ENCODE results near the gene GPR141. TPM values are rescaled to one million over a fixed set of nuclear protein-coding genes. Genes with fewer than 3 reads are reported as not detected.
A peak's percentile ranks its signal among the peaks of the same experiment; 100 is the strongest.

The GPR141 gene, protein sequence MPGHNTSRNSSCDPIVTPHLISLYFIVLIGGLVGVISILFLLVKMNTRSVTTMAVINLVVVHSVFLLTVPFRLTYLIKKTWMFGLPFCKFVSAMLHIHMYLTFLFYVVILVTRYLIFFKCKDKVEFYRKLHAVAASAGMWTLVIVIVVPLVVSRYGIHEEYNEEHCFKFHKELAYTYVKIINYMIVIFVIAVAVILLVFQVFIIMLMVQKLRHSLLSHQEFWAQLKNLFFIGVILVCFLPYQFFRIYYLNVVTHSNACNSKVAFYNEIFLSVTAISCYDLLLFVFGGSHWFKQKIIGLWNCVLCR
- 2.4 TPM for total RNA-seq (ENCODE audit: insufficient read depth, low replicate concordance)

DNA sequence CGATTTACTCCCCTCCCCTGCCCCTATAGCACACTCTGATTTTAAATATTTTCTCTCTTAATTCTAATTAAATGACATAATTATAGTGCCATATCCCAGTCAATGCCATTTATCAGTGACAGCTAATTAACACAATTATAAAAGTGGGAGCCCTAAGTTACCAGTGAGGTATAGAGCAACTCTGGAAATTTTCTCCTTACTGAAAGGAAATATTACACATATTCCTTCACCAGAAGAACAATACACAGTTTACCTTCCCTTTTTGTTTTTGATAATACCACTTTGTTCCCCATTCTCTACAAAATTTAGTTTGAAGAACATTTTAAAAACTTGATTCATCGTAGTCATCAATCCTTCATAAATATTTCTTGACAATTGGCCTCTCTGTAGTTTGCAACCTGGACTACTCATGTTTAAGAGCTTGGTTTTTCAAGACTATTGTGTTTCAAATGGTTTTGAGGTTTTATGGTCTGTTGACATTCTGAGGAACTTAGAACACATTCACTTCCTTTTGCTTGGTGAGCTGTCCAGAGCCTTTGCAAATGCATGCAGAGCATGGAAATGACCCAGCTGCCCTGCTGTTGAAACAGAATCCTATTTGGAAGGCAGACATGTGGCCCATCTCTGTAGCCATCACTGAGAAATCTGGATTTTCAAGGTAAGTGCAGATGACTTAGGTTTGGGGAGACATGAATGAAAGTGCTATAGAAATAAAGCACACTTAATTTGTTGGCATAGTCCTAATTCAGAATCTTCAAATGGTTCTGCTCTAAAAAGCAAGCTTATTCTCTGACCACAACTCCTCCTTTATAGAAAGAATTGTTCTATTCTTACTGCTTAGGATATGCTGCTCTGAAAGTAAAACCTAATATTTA is at the start of gene GPR141:
Gene GPR141, plus strand, starts transcription at position 521 of the 875 bp plus-strand sequence. CDS start 56,628 bp downstream, outside the sequence.
- DNase-seq (ENCODE audit: low spot score) = peak; percentile 48

DNA sequence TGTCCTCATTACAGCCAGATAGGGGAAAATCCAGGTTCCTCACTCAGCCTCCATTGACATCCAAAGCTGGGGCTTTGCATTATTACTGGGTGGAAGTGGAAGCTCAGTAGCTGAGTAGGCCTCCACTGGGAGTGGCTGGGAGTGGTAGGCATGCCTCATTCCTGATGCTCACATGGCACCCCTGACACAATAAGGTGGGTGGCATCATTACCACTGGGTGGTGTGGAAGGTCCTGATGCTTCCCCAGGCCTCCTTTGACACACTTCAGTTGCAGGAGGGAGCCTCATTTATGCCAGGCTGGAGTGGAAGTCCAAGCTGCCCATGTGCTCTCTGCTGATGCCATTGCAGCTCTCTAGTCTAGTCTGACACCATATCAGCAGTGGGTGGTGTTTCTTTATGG is 48.2 kb upstream of the GPR141 start:
- no peak for DNase-seq (ENCODE audit: low spot score)

DNA sequence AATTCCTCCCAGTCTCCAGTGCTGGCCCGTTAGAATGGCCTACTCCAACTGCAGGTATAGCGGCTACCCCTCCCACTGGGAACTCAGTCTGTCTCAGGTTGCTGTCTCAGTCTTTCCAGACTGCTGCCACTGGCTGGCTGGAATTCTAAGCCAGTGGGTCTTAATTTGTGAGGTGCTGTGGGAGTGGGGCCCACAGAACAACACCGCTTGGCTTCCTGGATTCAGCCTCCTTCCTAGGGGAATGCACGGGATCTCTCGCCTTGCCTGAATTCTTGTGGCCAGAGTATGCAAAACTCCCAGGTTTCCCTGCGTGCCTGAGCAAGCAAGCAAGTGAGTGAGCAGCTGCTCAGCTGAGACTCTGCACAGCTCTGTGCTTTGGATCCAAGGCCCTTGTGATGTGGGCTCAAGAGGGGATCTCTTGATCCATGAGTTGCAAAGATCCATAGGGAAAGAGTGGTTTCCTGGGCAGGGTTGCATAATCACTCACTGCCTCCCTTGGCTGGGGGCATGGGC is 41.5 kb upstream of the GPR141 start:
- DNase-seq (ENCODE audit: low spot score) = no peak

DNA sequence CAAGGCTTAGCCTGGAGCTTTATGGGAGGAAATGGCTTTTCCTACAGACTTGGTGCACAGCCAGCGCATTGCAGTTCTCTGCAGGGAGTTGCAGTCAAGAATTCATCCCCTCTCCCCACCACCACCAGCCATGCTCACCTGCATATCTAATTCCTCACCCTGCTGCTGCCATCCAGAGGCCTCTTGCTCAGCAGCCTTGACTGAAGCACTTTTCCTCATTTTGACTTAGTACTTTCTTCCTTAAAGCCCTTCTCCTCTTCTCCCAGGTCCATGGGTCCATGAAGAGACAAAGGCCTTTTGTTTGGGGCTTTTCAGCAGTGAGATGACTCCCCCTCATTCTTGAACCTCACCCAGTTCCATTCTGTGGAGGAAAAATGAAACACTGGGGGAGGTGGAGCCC is 39.7 kb upstream of the GPR141 start:
- no peak for DNase-seq (ENCODE audit: low spot score)

DNA sequence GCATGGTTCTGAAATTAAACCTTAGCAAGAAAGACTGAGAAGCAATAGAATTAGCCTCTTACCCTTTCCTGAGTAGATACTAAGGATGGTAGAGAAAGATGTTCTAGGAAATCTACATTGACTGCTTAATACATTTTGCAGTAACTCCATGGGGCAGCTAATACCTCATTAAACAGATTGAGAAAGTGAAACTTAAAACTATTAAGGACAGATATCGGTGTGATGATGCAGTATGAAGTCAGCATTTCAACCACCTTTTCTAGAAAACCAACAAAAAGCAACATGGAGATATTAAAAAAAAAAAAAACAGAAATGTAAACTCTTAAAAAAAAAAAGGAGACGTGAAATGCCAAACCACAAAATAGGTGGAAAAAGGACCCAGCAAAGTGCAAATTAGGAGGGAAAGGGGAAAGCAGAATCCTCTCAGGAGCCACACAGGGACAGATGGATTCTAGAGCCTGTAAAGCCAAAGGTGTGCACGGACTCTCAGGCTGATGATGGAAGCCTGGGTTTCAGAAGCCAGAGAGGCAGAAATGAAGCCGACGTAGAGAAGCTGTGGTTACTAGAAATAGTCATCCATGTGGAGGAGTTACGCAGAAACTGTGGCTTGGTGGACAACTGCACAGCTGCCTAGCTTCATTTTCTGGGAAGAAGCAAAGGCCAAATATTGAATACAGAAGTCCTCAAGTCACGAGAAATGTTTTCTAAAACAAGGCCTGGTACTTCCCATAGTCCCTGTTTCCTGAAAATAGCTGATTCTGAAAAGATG is 38.1 kb upstream of the GPR141 start:
- no peak for DNase-seq (ENCODE audit: low spot score)

DNA sequence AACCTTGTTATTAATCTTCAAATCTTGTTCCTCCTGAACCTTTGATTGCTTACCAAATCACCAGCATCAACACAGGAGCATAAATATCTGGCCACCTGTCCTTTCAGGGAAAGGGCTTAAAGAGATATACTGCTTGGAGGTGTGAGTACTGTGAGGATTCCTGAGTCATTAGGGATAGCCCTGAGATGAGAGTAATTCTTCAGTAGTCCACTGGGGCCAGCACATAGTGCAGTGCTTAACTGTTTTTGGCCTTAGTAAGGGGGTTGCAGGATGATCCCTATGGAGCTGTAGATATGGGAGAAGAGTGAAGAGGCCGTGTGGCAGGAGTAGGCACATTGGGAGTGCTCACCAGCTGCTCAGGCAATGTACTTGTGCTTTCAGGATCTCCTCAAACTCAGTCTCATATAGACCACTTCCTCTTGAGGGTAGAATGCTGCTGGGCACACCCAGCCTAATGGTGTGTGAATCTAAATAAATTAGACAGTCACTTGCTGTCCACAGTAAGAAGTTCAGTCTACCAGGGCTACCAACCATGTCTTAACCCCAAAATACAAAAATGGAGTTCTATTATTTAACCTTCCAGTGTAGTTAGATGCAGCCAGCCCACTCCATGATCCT is 26.5 kb upstream of the GPR141 start:
- DNase-seq (ENCODE audit: low spot score) = no peak

DNA sequence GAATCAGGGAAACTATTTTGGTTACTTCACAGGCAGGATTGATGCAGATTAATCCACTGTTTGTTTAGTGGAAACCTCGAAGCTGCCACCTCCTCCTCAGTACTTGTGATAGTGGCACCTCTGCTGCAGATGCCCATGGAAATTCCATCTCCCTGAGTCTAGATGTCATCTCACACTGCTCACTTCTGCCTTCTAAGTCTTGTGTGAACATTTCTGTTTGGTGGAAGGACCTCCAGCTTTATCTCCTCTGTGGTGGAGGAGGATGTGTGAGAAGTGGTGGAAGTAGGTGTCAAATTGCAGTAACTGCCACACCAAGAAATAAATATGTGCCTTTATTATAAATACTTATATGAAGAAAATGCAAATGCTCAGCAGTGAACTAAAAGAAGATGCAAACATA is 25.8 kb upstream of the GPR141 start:
- DNase-seq (ENCODE audit: low spot score) = no peak

DNA sequence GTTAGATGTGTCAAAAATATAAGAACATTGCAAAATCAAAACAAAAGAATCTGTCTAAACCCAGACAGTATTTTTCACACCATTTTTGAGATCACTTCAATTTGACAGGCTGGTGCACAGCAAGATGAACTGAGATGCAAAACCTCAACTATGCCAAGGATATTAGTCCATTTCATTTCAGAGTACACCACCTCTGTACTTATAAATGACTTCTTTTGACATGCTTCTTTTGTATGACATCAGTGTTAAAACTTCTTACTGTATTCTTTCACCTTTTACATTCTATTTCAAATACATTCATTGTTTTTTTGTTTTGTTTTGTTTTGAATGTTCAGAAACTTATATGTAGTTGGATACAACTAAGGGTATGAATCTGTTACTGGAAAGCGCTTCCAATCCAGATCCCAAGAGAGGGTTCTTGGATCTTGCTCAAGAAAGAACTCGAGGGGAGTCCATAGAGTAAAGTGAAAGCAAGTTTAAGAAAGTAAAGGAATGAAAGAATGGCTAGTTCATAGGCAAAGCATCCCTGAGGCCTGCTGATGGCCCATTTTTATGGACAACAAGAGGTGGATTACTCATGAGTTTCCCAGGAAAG is 23.5 kb upstream of the GPR141 start:
- DNase-seq (ENCODE audit: low spot score) = no peak

DNA sequence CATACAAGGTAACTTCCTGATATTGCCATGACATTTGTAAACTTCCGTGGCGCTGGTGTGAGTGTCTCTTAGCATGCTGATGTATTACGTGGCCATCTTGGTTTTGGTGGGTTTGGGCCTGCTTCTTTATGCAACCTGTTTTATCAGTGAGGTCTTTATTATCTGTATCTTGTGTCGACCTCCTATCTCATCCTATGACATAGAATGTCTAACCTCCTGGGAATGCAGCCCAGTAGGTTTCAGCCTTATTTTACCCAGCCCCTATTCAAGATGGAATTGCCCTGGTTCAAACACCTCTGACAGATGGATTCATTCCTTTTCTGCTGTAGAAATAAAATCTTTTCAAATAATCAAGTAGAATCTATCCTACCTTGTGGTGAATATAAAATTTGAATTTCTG is 23.0 kb upstream of the GPR141 start:
- DNase-seq (ENCODE audit: low spot score) = no peak

DNA sequence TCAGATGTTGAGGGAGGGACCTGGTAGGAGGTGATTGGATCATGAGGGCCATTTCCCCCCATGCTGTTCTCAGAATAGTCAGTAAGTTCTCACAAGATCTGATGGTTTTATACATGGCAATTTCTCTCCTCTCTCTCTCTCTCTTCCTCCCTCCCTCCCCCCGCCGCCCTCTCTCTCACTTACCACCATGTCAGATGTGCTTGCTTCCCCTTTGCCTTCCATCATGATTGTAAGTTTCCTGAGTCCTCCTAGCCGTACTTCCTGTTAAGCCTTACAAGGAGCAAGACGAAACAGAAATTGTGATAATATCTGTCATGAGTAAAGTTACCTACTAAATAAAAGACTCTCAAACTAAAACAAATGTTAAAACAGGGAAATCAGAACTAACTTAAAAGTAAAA is 19.9 kb upstream of the GPR141 start:
- DNase-seq (ENCODE audit: low spot score) = no peak

DNA sequence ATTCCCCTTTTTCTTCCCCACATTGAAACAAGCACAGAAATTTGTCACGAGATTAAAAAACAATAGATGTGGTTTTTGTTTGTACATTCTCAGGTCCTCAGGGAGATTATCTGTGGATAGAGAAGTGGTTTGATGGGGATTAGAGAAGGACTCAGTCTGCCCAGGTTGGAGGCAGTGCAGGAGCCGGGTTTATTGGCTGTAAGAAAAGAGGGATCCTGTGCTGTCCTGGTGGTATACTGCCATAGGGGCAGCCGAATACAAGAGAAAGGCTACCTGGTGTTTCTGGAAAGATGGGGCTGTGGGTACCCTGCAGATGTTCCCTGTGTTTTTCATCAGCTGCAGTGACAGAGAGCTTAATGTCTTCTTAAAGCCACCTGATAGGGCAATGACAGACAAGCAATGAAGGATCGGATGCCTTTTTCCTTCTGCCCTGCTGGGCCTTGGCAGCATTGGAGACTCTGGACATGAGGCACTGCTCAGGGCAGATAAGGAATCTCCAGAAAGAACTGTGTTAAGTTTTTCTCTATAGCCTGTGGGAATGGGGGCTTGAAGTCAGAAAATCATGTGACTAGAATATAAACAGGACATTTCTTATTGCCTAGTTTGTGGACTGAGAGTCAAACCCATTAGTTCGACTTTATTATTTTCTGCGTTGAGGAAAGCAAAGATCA is 18.1 kb upstream of the GPR141 start:
- DNase-seq (ENCODE audit: low spot score) = no peak

DNA sequence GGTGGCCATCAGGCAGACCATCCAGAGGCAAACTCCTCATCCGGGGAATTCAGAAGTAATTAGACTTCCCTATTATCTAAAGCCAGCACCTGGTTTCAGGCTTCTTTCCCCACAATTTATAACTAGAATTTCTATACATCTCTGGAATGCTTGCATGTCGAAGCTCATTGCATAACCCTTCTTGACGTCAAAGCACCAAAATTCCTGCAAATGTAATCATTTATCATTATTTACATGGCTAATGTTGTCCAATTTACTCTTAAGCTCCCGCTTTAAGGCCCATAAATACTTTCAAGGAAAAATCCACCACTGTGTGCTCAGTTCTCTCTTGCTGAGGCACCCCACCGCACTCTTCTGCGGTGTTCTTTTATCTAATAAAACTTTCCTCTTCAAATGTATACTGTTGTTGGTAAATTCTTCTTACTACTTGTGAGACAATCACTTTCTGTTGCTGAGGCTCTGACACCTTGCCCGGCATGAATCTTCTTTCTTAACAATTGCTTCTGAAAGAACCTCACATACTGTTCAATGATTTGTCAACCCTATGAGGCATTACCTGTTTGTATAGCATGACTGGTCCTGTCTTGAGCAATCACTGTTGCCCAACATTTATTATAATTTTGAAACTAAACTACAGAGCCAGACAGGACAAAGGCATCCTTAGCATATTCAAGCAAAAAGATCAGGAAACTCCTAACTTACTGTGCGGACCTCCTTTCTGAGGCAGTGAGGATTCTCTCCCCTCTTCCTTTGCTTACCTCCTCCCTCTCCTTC is 17.4 kb upstream of the GPR141 start:
- DNase-seq (ENCODE audit: low spot score) = peak; percentile 56

DNA sequence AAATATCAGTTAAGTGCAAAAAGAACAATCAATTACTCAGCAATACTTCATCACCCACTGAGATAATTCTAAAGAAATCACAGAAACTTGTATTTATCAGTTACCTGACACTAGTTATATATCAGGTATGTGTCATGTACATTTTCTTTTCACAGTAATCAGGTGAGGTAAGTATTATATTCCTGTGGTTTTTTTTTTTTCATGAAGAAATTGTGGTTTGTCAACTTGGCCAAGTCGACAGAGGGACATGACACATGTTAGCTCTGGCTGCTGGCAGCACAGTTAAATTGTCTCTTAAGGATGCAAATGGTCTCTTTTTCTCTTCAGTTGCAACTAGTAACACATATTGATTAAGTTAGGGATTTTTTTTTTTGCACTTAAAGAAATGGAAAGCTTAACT is 13.7 kb upstream of the GPR141 start:
- no peak for DNase-seq (ENCODE audit: low spot score)

DNA sequence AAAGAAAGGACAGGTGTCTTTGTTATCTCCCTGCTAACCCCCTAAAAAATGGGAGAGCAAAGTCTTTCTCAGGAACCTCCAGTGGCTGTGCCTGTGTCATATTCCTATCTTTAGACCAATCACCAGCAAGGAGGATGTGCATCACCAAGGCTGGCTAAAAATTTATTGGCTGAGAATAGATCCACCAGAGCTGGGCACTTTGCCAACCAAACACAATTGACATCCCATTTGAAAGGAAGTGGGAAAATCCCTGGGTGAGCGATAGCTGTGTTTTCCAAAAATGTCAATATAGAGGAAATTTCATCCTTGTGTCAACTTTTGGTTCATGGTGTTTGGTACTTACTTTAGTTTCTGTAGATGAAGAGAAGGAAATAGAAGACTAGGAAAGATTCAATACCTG is 13.1 kb upstream of the GPR141 start:
- DNase-seq (ENCODE audit: low spot score) = no peak

DNA sequence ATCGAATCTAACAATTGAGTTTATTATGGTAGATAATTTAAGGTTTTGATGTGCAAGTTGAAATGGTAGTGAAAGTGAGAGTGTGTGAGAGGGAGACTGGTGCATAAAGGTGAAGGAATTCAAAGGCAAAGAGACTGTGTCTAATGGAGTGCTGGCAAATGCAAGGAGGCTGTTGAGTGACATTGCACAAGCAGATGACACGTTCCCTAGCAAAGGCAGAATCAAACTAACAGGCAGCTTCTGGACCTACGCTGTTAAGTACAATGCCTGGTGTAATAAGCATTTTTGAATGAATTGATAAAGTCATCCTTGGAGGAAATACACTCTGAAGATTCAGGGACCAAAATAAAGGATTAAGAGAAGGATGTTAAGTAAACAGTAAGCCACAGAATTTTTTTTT is 11.7 kb upstream of the GPR141 start:
- no peak for DNase-seq (ENCODE audit: low spot score)

DNA sequence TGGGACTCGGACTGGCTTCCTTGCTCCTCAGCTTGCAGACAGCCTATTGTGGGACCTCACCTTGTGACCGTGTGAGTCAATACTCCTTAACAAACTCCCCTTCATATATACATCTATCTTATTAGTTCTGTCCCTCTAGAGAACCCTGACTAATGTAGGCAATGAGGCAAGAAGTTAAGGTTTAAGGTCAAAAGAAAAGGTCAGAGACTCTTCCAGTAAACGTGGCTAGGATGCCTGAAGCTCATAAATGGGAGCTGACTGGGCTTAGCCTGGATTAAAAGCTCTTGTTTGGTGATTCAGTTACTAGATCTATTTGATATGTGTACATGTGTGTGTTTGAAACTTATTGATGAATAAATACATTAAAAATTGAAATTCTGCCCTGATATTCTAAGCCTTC is 10.6 kb upstream of the GPR141 start:
- DNase-seq (ENCODE audit: low spot score) = no peak

DNA sequence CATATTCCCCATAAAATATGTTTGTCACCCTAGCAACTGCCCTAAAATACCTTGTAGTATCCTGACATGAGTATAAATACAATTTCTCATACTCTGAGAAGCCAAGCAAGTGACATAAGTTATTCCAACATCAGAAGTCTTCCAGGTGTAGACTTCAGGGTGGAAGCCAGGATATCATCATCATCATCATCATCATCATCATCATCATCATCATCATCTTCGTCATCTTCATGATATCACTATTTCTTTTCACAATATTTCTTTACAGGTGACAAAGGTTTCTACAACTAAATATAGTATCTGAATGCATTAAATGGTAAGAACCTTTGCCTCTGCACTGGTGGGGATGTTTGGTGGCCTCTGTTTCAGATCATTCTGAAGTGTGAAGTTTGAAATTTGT is 10.0 kb upstream of the GPR141 start:
- DNase-seq (ENCODE audit: low spot score) = no peak

DNA sequence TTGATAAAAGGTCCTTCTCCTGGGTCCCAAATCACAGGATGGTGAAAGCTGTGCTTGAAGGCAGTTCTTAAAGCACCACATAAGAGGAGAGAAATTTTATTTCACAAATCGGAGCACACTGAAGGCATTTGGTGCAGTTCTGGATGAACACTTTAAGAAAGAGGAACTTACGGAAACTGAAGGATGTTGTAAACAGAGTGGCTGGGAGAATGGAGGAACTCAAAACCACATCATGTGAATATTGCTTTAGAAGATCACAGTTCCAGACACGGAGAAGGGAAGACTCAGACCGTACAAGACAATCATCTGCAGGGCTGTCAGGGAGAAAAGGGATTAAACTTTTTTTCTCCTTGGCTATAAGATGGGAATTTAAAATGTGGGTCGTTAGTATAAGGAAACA is 9.0 kb upstream of the GPR141 start:
- DNase-seq (ENCODE audit: low spot score) = no peak

DNA sequence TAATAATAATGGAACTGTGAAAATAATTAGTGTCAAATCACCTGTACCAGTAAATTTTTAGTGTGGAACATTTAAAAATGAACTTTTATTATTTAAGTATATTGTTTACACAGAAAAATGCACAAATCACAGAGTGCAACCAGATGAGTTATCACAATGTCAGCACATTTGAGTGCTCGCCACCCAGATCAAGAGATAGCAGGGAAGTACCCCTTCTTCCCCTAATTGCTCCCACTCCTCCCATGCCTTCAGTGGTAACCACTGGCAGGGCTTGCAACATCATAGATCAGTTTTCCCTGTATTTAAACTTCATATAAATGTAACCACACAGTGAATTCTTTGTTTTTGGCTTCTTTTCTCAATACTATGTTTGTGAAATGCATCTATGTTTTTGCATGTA is 7.8 kb upstream of the GPR141 start:
- no peak for DNase-seq (ENCODE audit: low spot score)

DNA sequence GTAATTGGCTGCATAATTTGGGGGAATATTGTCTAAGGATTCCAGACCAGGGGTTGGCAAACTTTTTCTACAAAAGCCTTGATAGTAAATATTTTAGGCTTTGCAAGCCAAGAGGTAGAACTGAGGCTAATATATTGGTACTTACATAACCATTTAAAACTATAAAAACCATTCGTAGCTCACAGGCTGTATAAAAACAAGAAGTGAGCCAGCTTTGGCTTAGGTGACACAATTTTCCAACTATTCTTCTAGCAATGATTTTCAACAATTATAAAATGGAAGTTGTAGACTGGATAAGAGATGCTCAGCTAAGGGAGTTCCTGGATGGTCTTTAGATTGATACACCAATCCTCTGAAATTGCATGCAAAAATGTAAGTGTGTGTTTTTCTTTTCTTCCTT is 1.4 kb downstream of the GPR141 start:
- DNase-seq (ENCODE audit: low spot score) = no peak

Data from umbilical cord (tissue), 2 donors.